HepG2 (cell line): Measurements from ENCODE around the gene MAD2L2. TPM values are rescaled to one million over a fixed set of nuclear protein-coding genes. Genes with fewer than 3 reads are reported as not detected.

Experiments
- ATF7-NPFF ChIP-seq: sonication (generic); formaldehyde crosslinking; IDR thresholded peaks from 2 replicates; pipeline ENCODE4 v1.8.1; 2023; ENCODE audit warnings: mild to moderate bottlenecking, low read depth, missing genetic modification reagents, moderate library complexity
- BCL3 ChIP-seq: sonication (generic); formaldehyde crosslinking; IDR thresholded peaks from 2 replicates; pipeline ENCODE4 v1.5.1; 2020; ENCODE audit warnings: mild to moderate bottlenecking, missing genetic modification reagents, moderate library complexity
- E2F5 ChIP-seq: sonication (generic); formaldehyde crosslinking; conservative IDR thresholded peaks from 2 replicates; pipeline ENCODE4 v1.4.0; 2020; ENCODE audit warnings: missing genetic modification reagents
- FOXJ3 ChIP-seq: sonication (generic); formaldehyde crosslinking; IDR thresholded peaks from 2 replicates; pipeline ENCODE4 v1.4.0; 2020; ENCODE audit warnings: missing genetic modification reagents, mild to moderate bottlenecking, borderline replicate concordance
- GATAD1 ChIP-seq: IDR thresholded peaks from 2 replicates; pipeline ENCODE4 v1.6.1; 2016; ENCODE audit warnings: missing genetic modification reagents, missing compliant biosample characterization
- GTF3A ChIP-seq: sonication (generic); formaldehyde crosslinking; conservative IDR thresholded peaks from 2 replicates; pipeline ENCODE4 v1.4.0; 2020; ENCODE audit warnings: mild to moderate bottlenecking, missing genetic modification reagents
- HNRNPLL ChIP-seq: fragments of 200-400 bp; formaldehyde crosslinking; IDR thresholded peaks from 2 replicates; pipeline ENCODE4 v1.6.1; 2017; ENCODE audit warnings: mild to moderate bottlenecking, low read depth, low read length; ENCODE audit not compliant: poor library complexity, severe bottlenecking
- IKZF4 ChIP-seq: sonication (generic); formaldehyde crosslinking; IDR thresholded peaks from 2 replicates; pipeline ENCODE4 v1.5.1; 2020; ENCODE audit warnings: borderline replicate concordance, mild to moderate bottlenecking, low read depth, missing genetic modification reagents; ENCODE audit errors: not compliant biosample characterization
- KDM2A ChIP-seq: sonication (generic); formaldehyde crosslinking; IDR thresholded peaks from 2 replicates; pipeline ENCODE4 v1.4.0; 2020; ENCODE audit warnings: low read depth, missing genetic modification reagents, borderline replicate concordance
- MXD1 ChIP-seq: sonication (generic); formaldehyde crosslinking; IDR thresholded peaks from 2 replicates; pipeline ENCODE4 v1.4.0; 2020; ENCODE audit warnings: mild to moderate bottlenecking, missing genetic modification reagents
- NFKB2 ChIP-seq: sonication (generic); formaldehyde crosslinking; IDR thresholded peaks from 2 replicates; pipeline ENCODE4 v1.4.0; 2020; ENCODE audit warnings: missing genetic modification reagents, borderline replicate concordance
- SKIL ChIP-seq: sonication (generic); formaldehyde crosslinking; IDR thresholded peaks from 2 replicates; pipeline ENCODE4 v1.8.0; 2022; ENCODE audit warnings: missing genetic modification reagents, mild to moderate bottlenecking, moderate library complexity, borderline replicate concordance
- SYNCRIP ChIP-seq: fragments of 200-400 bp; formaldehyde crosslinking; IDR thresholded peaks from 2 replicates; pipeline ENCODE4 v1.6.1; 2018; ENCODE audit warnings: mild to moderate bottlenecking, low read depth, low read length; ENCODE audit not compliant: insufficient read depth
- ZBTB3 ChIP-seq: sonication (generic); formaldehyde crosslinking; IDR thresholded peaks from 2 replicates; pipeline ENCODE4 v1.4.0; 2020; ENCODE audit warnings: low read depth, mild to moderate bottlenecking, moderate library complexity, missing genetic modification reagents, borderline replicate concordance
- ZBTB37 ChIP-seq: sonication (generic); formaldehyde crosslinking; IDR thresholded peaks from 2 replicates; pipeline ENCODE4 v1.4.0; 2020; ENCODE audit warnings: mild to moderate bottlenecking, missing genetic modification reagents
- ZFP1 ChIP-seq: IDR thresholded peaks from 2 replicates; pipeline ENCODE4 v1.6.1; 2016
- ZFYVE20 ChIP-seq: sonication (generic); formaldehyde crosslinking; IDR thresholded peaks from 2 replicates; pipeline ENCODE4 v1.8.0; 2023; ENCODE audit warnings: low read depth, mild to moderate bottlenecking, moderate library complexity, missing genetic modification reagents, borderline replicate concordance
- ZNF225 ChIP-seq: sonication (generic); formaldehyde crosslinking; IDR thresholded peaks from 2 replicates; pipeline ENCODE4 v1.4.0; 2020; ENCODE audit warnings: mild to moderate bottlenecking, missing genetic modification reagents
- ZNF331 ChIP-seq: sonication (generic); formaldehyde crosslinking; IDR thresholded peaks from 2 replicates; pipeline ENCODE4 v1.4.0; 2020; ENCODE audit warnings: missing genetic modification reagents
- ZNF552 ChIP-seq: sonication (generic); formaldehyde crosslinking; IDR thresholded peaks from 2 replicates; pipeline ENCODE4 v1.9.0; 2022; ENCODE audit warnings: missing genetic modification reagents, mild to moderate bottlenecking, borderline replicate concordance
- ZNF788 ChIP-seq: sonication (generic); formaldehyde crosslinking; IDR thresholded peaks from 2 replicates; pipeline ENCODE4 v1.5.0; 2020; ENCODE audit warnings: mild to moderate bottlenecking, missing genetic modification reagents, borderline replicate concordance
- ZSCAN9 ChIP-seq: IDR thresholded peaks from 2 replicates; pipeline ENCODE4 v1.6.1; 2016; ENCODE audit warnings: borderline replicate concordance
- ZZZ3 ChIP-seq: sonication (generic); formaldehyde crosslinking; IDR thresholded peaks from 2 replicates; pipeline ENCODE4 v1.4.0; 2020; ENCODE audit warnings: missing genetic modification reagents, mild to moderate bottlenecking, borderline replicate concordance
- polyA plus RNA-seq, 8 experiments: library from polyadenylated mRNA; depleted of rRNA in 3 of 8; stranded (reverse) in 7 of 8; unstranded in 1 of 8; fragments of >200 nt; fragmentation: Illumina TruSeq in 4 of 8; extraction: Trizol in 4 of 8; gene quantifications; 2 replicates each; pipeline versions ENCODE4 v1.2.1 to v1.2.3, GENCODE V29; 2011 to 2016; ENCODE audit warnings: low read depth in 4 of 8, missing spikeins in 1 of 8, mixed read lengths in 1 of 8; ENCODE audit not compliant: insufficient read depth in 1 of 8
- total RNA-seq, 5 experiments: library from RNA; depleted of rRNA; stranded (reverse); fragments of >200 nt; fragmentation: Illumina TruSeq; extraction: Trizol; gene quantifications; 2 replicates each; pipeline ENCODE4 v1.2.3, GENCODE V29; 2016; ENCODE audit warnings: low read depth in 1 of 5

The MAD2L2 gene
- total and polyA plus RNA-seq, 2 of the 13 experiments (the other 11 are each of a cell fraction or from before 2014, with no cell fraction given), result 51.8 to 53.8 TPM

GRCh38 chr1:11654137-11654938 lies 26.6 kb downstream of the MAD2L2 start, which contains the start of the genes FBXO2 and FBXO44 (continued):
- TF ChIP-seq ZNF788 (CRISPR knock-in tag) (no peak), KDM2A (CRISPR knock-in tag) (peak; percentile 45; the same call in 1 of the 2 replicates), ATF7-NPFF (CRISPR knock-in tag) (no peak; the same call in 1 of the 2 replicates), ZBTB3 (CRISPR knock-in tag) (no peak), ZSCAN9 (CRISPR knock-in tag) (no peak), MXD1 (CRISPR knock-in tag) (no peak), FOXJ3 (CRISPR knock-in tag) (no peak), IKZF4 (CRISPR knock-in tag) (no peak), ZNF331 (CRISPR knock-in tag) (0 out of 2 replicates have a peak, but pooled peaks have one; percentile 8), ZFP1 (CRISPR knock-in tag) (no peak), ZBTB37 (no peak), NFKB2 (CRISPR knock-in tag) (no peak), ZZZ3 (CRISPR knock-in tag) (no peak), SKIL (CRISPR knock-in tag) (no peak), BCL3 (no peak), ZNF225 (CRISPR knock-in tag) (no peak), GTF3A (CRISPR knock-in tag) (no peak), E2F5 (CRISPR knock-in tag) (no peak), HNRNPLL (peak; percentile 33), SYNCRIP (no peak), GATAD1 (CRISPR knock-in tag) (no peak), ZFYVE20 (CRISPR knock-in tag) (no peak), ZNF552 (CRISPR knock-in tag) (peak; percentile 50; the same call in 1 of the 2 replicates)
